ENCODE measurements around the gene CENPE. TPM values are rescaled to one million over a fixed set of nuclear protein-coding genes. Genes with fewer than 3 reads are reported as not detected.

The CENPE gene
- total RNA-seq, 1 donor from 2014 or later = 95.2 TPM

DNA sequence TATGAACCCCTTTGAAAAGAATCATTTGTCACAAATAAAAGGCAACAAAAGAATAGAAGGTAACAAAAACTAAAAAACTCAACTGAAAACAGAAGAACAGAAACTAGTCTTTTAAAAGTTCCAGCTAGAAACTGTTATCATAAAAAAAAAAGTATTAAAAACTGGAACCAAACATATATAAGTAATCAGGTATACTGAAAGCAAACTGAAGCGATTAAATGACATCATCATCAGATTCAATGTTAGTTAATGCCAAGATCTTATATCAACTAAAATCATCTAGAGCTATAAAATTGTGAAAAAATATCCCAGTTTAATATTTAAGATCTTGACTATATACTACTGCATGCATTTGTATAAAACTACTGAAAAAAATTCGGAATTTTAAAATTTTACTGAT lies 36.0 kb downstream of the CENPE start:
- Mint-ChIP-seq H3K27me3 (ENCODE audit: insufficient read depth, low read depth) (no peaks in the 10 kb centered on the region), H3K27ac (no peak overlapping the region), H3K4me1 (no peaks in the 10 kb centered on the region), H3K36me3 (peaks cover 13% of the 10 kb centered on the region), H3K4me3 (no peak overlapping the region), H3K9me3 (no peaks in the 10 kb centered on the region)
- no peaks in the 10 kb centered on the region for H3K9me3 ChIP-seq (ENCODE audit: low read depth)
- no peak overlapping the region for H3K4me3 ChIP-seq
- H3F3A ChIP-seq (ENCODE audit: low read depth) = no peaks in the 10 kb centered on the region
- no peak overlapping the region for H3K27ac ChIP-seq
- no peaks in the 10 kb centered on the region for H3K27me3 ChIP-seq
- no peak overlapping the region for H2AFZ ChIP-seq (replicated peaks)
- no peak overlapping the region for H3K4me2 ChIP-seq
- no peak overlapping the region for H3K9ac ChIP-seq
- H4K20me1 ChIP-seq (ENCODE audit: low read depth) = no peaks in the 10 kb centered on the region
- peaks cover 30% of the 10 kb centered on the region for H3K36me3 ChIP-seq
- TF ChIP-seq EZH2 (IDR thresholded peaks at IDR 0.05) (no peak), EZH2phosphoT487 (IDR thresholded peaks at IDR 0.05) (no peak)
- TF ChIP-seq, protein P1, sequence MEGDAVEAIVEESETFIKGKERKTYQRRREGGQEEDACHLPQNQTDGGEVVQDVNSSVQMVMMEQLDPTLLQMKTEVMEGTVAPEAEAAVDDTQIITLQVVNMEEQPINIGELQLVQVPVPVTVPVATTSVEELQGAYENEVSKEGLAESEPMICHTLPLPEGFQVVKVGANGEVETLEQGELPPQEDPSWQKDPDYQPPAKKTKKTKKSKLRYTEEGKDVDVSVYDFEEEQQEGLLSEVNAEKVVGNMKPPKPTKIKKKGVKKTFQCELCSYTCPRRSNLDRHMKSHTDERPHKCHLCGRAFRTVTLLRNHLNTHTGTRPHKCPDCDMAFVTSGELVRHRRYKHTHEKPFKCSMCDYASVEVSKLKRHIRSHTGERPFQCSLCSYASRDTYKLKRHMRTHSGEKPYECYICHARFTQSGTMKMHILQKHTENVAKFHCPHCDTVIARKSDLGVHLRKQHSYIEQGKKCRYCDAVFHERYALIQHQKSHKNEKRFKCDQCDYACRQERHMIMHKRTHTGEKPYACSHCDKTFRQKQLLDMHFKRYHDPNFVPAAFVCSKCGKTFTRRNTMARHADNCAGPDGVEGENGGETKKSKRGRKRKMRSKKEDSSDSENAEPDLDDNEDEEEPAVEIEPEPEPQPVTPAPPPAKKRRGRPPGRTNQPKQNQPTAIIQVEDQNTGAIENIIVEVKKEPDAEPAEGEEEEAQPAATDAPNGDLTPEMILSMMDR (IDR thresholded peaks at IDR 0.05) = no peak
- no peaks in the 10 kb centered on the region for H3K4me1 ChIP-seq
- H3K79me2 ChIP-seq (ENCODE audit: low read depth) = no peaks in the 10 kb centered on the region
- no peak for DNase-seq (ENCODE audit: low spot score)

DNA sequence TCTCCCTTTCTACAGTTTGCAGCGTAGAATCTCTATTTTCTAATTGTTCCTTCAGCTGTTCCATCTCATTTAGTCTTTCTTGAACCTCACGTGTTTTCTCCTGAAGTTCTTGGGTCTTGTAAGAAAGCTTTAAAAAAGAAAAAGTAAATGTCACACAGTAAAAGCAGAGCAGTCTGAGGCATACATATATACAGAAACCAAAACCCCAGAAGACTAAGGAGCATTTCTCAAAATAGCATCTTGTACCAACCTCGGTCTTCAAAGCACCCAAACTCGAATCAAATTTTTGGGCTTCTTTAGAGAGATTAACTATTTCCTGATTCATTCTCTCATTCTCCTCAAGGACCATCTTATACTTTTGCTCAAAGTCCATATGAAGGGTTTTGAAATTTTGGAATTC lies 39.4 kb downstream of the CENPE start:
- Histone ChIP-seq H3K36me3 (peaks cover 30% of the 10 kb centered on the region), H3K4me1 (no peaks in the 10 kb centered on the region), H3K4me2 (no peak overlapping the region), H4K20me1 (ENCODE audit: low read depth) (no peaks in the 10 kb centered on the region), H3K79me2 (ENCODE audit: low read depth) (no peaks in the 10 kb centered on the region), H3K9ac (no peak overlapping the region), H3K27me3 (no peaks in the 10 kb centered on the region), H3K4me3 (no peak overlapping the region), H3F3A (ENCODE audit: low read depth) (no peaks in the 10 kb centered on the region), H2AFZ (replicated peaks) (no peak overlapping the region), H3K27ac (no peak overlapping the region), H3K9me3 (ENCODE audit: low read depth) (no peaks in the 10 kb centered on the region)
- peaks cover 28% of the 10 kb centered on the region for H3K36me3 Mint-ChIP-seq
- no peaks in the 10 kb centered on the region for H3K4me1 Mint-ChIP-seq
- no peak overlapping the region for H3K27ac Mint-ChIP-seq
- no peak overlapping the region for H3K4me3 Mint-ChIP-seq
- DNase-seq (ENCODE audit: low spot score) = no peak
- no peaks in the 10 kb centered on the region for H3K27me3 Mint-ChIP-seq (ENCODE audit: insufficient read depth, low read depth)
- TF ChIP-seq EZH2phosphoT487 (IDR thresholded peaks at IDR 0.05) (no peak), EZH2 (IDR thresholded peaks at IDR 0.05) (no peak)
- TF ChIP-seq, protein P1 (IDR thresholded peaks at IDR 0.05) = no peak
- no peaks in the 10 kb centered on the region for H3K9me3 Mint-ChIP-seq

DNA sequence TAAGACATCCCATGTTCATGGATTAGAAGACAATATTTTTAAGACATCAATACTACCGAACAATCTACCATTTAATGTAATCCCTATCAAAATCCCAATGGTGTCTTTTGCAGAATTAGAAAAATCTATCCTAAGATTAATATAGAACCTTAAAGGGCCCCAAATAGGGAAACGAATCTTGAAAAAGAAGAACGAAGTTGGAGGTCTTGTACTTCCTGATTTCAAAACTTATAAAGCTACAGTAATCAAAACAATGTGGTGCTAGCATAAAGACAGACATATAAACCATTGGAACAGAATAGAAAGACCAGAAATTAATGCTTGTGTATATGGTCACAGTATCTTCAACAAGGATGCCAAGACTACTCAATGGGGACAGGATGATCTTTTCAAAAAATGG lies 42.0 kb downstream of the CENPE start:
- no peaks in the 10 kb centered on the region for H3K27me3 ChIP-seq
- H3K4me1 Mint-ChIP-seq = no peaks in the 10 kb centered on the region
- H3K9ac ChIP-seq = no peak overlapping the region
- H3K79me2 ChIP-seq (ENCODE audit: low read depth) = no peaks in the 10 kb centered on the region
- no peaks in the 10 kb centered on the region for H3K27me3 Mint-ChIP-seq (ENCODE audit: insufficient read depth, low read depth)
- no peaks in the 10 kb centered on the region for H4K20me1 ChIP-seq (ENCODE audit: low read depth)
- peaks cover 27% of the 10 kb centered on the region for H3K36me3 ChIP-seq
- DNase-seq (ENCODE audit: low spot score) = no peak
- H3K4me1 ChIP-seq = no peaks in the 10 kb centered on the region
- no peak overlapping the region for H2AFZ ChIP-seq (replicated peaks)
- no peak overlapping the region for H3K4me3 ChIP-seq
- H3K27ac Mint-ChIP-seq = no peak overlapping the region
- TF ChIP-seq, protein P1 (IDR thresholded peaks at IDR 0.05) = no peak
- no peak for TF ChIP-seq EZH2 (IDR thresholded peaks at IDR 0.05)
- TF ChIP-seq EZH2phosphoT487 (IDR thresholded peaks at IDR 0.05) = no peak
- no peaks in the 10 kb centered on the region for H3K9me3 Mint-ChIP-seq
- H3K36me3 Mint-ChIP-seq = peaks cover 31% of the 10 kb centered on the region
- no peaks in the 10 kb centered on the region for H3K9me3 ChIP-seq (ENCODE audit: low read depth)
- no peak overlapping the region for H3K27ac ChIP-seq
- H3F3A ChIP-seq (ENCODE audit: low read depth) = no peaks in the 10 kb centered on the region
- no peak overlapping the region for H3K4me3 Mint-ChIP-seq
- H3K4me2 ChIP-seq = no peak overlapping the region

All from neural progenitor cell (in vitro differentiated cells).